NB4 (cell line): ENCODE data around the gene DARS1.

Source experiments
- CTCF ChIP-seq: IDR thresholded peaks from one replicate; pipeline ENCODE4 v1.5.1; 2012; ENCODE audit warnings: low read depth, low read length
- MAX ChIP-seq: IDR thresholded peaks from 2 replicates; pipeline ENCODE4 v1.6.1; 2011; ENCODE audit warnings: low read depth, low read length
- MYC ChIP-seq: IDR thresholded peaks from 2 replicates; pipeline ENCODE4 v1.6.1; 2011; ENCODE audit warnings: low read depth, low read length
- POLR2A ChIP-seq: IDR thresholded peaks from 2 replicates; pipeline ENCODE4 v1.6.1; 2011; ENCODE audit warnings: mild to moderate bottlenecking; ENCODE audit not compliant: insufficient read length; ENCODE audit errors: extremely low read depth

DNA sequence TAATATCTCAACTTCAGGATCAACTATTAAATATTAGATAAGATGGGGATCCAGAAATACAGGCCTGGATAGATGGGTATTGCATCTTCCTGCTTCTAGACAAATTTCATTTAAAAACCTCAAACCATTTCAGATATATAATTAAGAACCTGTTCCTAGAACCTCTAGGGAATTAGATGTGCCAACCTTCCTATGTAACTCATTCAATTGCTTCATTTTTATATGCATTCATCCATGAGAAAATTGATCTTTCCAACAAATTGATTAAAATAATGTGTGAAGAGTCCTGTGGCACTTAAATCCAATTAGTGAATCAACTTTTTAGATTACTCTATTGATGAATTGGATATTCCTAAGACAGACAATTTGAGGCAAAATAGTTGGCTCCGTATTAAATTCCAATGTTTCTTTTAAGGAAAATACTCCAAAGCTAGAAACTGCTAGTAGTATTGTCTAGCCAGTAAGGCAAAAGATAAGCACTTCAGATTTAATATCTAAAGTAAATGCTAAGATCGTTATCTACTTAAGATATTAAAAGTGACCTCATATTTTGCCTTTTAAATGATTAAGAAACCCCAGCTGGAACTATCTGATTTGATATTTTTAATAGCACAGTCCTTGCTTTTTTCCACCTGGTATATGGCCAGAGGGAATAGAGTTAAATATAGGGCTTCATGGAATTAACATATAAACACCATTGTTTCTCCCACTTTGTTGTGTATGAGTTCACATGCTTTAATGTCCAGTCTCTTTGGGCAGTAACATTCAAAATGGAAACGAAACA, 35.8 kb downstream of the DARS1 start:
- TF ChIP-seq POLR2A (no peak), CTCF (no peak), MYC (no peak), MAX (no peak)
